DOHH2 (cell line): ENCODE measurements around the gene CPLANE2.

ENCODE experiments used
- H3F3A ChIP-seq: fragments of 200-600 bp; sonication (generic), shearing (Covaris generic); 2 replicates; pipeline ENCODE4 v1.6.0; 2016; ENCODE audit warnings: antibody characterized with exemption, mild to moderate bottlenecking; ENCODE audit not compliant: control insufficient read depth, insufficient read depth
- H3K27ac ChIP-seq: fragments of 200-600 bp; sonication (generic); 2 replicates; pipeline ENCODE4 v1.5.1; 2014; ENCODE audit warnings: low read depth, mild to moderate bottlenecking, low read length, moderate library complexity
- H3K27me3 ChIP-seq: fragments of 200-600 bp; sonication (generic); 2 replicates; pipeline ENCODE4 v1.6.1; 2014; ENCODE audit warnings: mild to moderate bottlenecking, low read length, mixed read lengths; ENCODE audit not compliant: control insufficient read depth
- H3K36me3 ChIP-seq: fragments of 200-600 bp; sonication (generic); 2 replicates; pipeline ENCODE4 v1.6.1; 2014; ENCODE audit warnings: mild to moderate bottlenecking, low read length, moderate library complexity, mixed read lengths; ENCODE audit not compliant: control insufficient read depth
- H3K4me1 ChIP-seq: fragments of 200-600 bp; sonication (generic); 2 replicates; pipeline ENCODE4 v1.6.1; 2014; ENCODE audit warnings: mild to moderate bottlenecking, low read length, mixed read lengths; ENCODE audit not compliant: control insufficient read depth
- H3K4me2 ChIP-seq: fragments of 200-600 bp; sonication (generic); 2 replicates; pipeline ENCODE4 v1.6.0; 2014; ENCODE audit warnings: mild to moderate bottlenecking, low read length, moderate library complexity
- H3K4me3 ChIP-seq: fragments of 200-600 bp; sonication (generic); 2 replicates; pipeline ENCODE4 v1.5.1; 2014; ENCODE audit warnings: mild to moderate bottlenecking, low read length, mixed read lengths
- H3K79me2 ChIP-seq: fragments of 200-600 bp; sonication (generic); 2 replicates; pipeline ENCODE4 v1.6.1; 2014; ENCODE audit warnings: mild to moderate bottlenecking, low read length, mixed read lengths; ENCODE audit not compliant: control insufficient read depth
- H3K9me2 ChIP-seq: fragments of 200-600 bp; sonication (generic); replicated peaks from 2 replicates; pipeline ENCODE4 v1.6.1; 2014; ENCODE audit warnings: mild to moderate bottlenecking, low read length, mixed read lengths; ENCODE audit not compliant: control insufficient read depth
- H3K9me3 ChIP-seq: fragments of 200-600 bp; sonication (generic); 2 replicates; pipeline ENCODE4 v1.6.1; 2014; ENCODE audit warnings: antibody characterized with exemption, low read length, mixed read lengths; ENCODE audit not compliant: control insufficient read depth, insufficient read depth
- H4K20me1 ChIP-seq: fragments of 200-600 bp; sonication (generic); 2 replicates; pipeline ENCODE4 v1.6.0; 2014; ENCODE audit warnings: low read depth, mild to moderate bottlenecking, antibody characterized with exemption, low read length, moderate library complexity; ENCODE audit not compliant: control insufficient read depth, insufficient read depth
- EZH2phosphoT487 ChIP-seq: fragments of 200-600 bp; sonication (generic); IDR thresholded peaks from 2 replicates; pipeline ENCODE4 v1.6.1; 2017; ENCODE audit warnings: borderline replicate concordance, mild to moderate bottlenecking, antibody characterized with exemption, low read length, moderate library complexity, mixed read lengths
- TF ChIP-seq, protein P1 (sequence below): fragments of 200-600 bp; sonication (generic); IDR thresholded peaks from one replicate; pipeline ENCODE4 v1.5.1; 2014; ENCODE audit warnings: antibody characterized with exemption, mild to moderate bottlenecking, low read depth, low read length; ENCODE audit not compliant: poor library complexity, severe bottlenecking

Gene CPLANE2

DNA sequence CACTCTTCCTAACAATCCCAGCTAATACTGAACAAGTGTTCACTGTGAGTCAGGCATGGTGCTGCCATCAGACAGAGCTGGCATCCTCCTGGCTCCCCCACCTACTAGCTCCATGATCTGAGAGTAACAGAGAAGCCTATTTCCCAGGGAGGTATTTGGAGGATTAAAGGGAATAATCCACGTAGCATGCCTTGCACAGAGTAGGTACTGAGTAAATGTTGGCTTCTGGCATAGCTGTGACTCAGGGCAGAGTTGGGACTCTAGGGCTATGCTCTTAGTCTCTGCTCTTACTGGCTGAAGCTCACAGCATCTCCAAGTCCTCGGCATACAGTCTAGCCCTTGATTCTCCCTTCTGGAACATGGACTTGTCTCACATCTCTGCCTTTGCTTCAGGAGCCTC lies 32.8 kb downstream of the CPLANE2 start:
- no peaks in the 10 kb centered on the region for H3K79me2 ChIP-seq
- H3K36me3 ChIP-seq = no peaks in the 10 kb centered on the region
- no peak for TF ChIP-seq EZH2phosphoT487
- TF ChIP-seq, protein P1, sequence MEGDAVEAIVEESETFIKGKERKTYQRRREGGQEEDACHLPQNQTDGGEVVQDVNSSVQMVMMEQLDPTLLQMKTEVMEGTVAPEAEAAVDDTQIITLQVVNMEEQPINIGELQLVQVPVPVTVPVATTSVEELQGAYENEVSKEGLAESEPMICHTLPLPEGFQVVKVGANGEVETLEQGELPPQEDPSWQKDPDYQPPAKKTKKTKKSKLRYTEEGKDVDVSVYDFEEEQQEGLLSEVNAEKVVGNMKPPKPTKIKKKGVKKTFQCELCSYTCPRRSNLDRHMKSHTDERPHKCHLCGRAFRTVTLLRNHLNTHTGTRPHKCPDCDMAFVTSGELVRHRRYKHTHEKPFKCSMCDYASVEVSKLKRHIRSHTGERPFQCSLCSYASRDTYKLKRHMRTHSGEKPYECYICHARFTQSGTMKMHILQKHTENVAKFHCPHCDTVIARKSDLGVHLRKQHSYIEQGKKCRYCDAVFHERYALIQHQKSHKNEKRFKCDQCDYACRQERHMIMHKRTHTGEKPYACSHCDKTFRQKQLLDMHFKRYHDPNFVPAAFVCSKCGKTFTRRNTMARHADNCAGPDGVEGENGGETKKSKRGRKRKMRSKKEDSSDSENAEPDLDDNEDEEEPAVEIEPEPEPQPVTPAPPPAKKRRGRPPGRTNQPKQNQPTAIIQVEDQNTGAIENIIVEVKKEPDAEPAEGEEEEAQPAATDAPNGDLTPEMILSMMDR = no peak
- no peaks in the 10 kb centered on the region for H3K9me3 ChIP-seq
- H3K4me2 ChIP-seq = no peak overlapping the region
- H3F3A ChIP-seq = no peaks in the 10 kb centered on the region
- H3K27ac ChIP-seq = no peak overlapping the region
- no peaks in the 10 kb centered on the region for H4K20me1 ChIP-seq
- no peaks in the 10 kb centered on the region for H3K27me3 ChIP-seq
- H3K4me3 ChIP-seq = no peak overlapping the region
- H3K4me1 ChIP-seq = peaks cover 11% of the 10 kb centered on the region
- H3K9me2 ChIP-seq = no peaks in the 10 kb centered on the region

DNA sequence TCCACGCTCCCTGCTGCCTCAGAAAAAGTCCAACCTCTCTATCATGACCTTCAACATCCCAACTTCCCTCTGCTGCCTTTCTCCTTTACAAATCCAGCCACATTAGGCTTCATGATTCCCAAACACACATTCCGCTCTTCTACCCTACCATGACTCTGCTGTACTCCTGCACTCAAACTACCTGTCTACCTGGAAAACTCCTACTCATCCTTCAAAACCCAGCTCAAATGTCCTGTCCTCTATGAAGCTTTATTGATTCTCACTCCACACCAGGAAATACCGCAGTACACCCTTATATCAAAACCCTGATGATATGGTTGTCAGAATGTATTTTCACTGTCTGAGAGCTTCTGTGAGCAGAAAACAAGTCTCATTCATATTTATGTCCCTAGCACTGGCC lies 33.4 kb downstream of the CPLANE2 start:
- Histone ChIP-seq H3F3A (no peaks in the 10 kb centered on the region), H3K27me3 (no peaks in the 10 kb centered on the region), H3K9me3 (no peaks in the 10 kb centered on the region), H4K20me1 (no peaks in the 10 kb centered on the region), H3K4me2 (no peak overlapping the region), H3K9me2 (no peaks in the 10 kb centered on the region), H3K79me2 (no peaks in the 10 kb centered on the region), H3K36me3 (no peaks in the 10 kb centered on the region), H3K27ac (no peak overlapping the region), H3K4me1 (peaks cover 11% of the 10 kb centered on the region), H3K4me3 (no peak overlapping the region)
- TF ChIP-seq EZH2phosphoT487 = no peak
- TF ChIP-seq, protein P1 = no peak

DNA sequence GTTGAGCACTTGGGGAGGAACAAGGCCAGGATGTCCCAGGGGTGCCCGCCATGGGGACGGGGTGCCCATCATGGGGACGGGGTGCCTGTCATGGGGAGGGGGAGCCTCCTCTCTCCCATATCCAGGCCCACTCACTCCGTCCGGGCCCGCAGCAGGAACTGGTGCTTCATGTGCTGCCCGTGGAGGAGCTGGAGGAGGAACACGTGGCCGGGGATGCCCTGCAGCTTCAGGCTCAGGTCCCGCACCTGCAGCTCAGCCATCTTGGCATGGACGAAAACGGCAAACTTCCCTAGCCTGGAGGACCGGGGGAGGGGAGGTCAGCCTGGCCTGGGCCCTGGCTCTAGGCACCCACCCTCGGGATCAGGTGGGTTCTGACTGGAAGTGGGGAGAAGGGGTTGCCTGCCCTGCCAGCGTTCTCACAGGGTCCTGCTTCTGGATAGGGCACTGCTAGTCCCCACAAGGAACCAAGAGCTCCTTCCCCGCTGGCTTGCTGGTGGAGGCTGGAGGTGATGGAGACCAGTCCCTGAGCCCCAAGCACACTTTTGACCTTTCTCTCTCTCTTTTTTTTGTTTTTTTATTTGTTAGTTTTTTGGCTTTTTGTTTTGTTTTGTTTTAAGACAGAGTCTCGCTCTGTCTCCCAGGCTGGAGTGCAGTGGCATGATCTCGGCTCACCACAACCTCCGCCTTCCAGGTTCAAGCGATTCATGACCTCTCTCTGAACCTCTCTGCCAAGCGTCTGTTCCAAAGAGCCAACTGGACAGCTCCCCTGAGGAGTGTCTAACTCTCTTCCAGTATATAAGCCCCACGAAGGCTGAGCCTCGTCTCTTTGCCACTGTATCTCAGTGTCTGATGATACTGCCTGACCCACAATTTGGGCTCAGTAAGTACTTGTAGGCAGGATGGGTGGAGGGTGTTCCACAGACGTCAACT lies 34.4 kb downstream of the CPLANE2 start:
- no peak overlapping the region for H3K4me3 ChIP-seq

More for the DNA sequence above, 34.4 kb downstream of the CPLANE2 start:
- Histone ChIP-seq H3K9me2 (no peaks in the 10 kb centered on the region), H3K79me2 (no peaks in the 10 kb centered on the region), H3F3A (no peaks in the 10 kb centered on the region), H3K27ac (no peak overlapping the region), H3K9me3 (no peaks in the 10 kb centered on the region), H3K4me2 (no peak overlapping the region), H3K4me1 (peaks cover 11% of the 10 kb centered on the region), H4K20me1 (no peaks in the 10 kb centered on the region), H3K36me3 (no peaks in the 10 kb centered on the region), H3K27me3 (no peaks in the 10 kb centered on the region)
- TF ChIP-seq, protein P1 = no peak
- no peak for TF ChIP-seq EZH2phosphoT487
